Endothelial cell of umbilical vein (primary cell): ENCODE measurements around the gene BRCA1. TPM values are rescaled to one million over a fixed set of nuclear protein-coding genes. Genes with fewer than 3 reads are reported as not detected.

Experiments used
- BruUV-seq: library from RNA; stranded (reverse); fragments of 400-500 nt; replicated peaks from 2 replicates; lab custom pipeline; 2021; lab: Mats Ljungman, UMichigan
- CTCF ChIA-PET: fragments of 300-600, 350-600 bp; sonication (Branson Sonifier 250); formaldehyde crosslinking; loops from one replicate; lab custom pipeline; 2021; ENCODE audit warnings: antibody characterized with exemption, inconsistent platforms; lab: Charles Lee
- POLR2A ChIA-PET: fragments of 300-600, 350-600 bp; sonication (Branson Sonifier 250); formaldehyde crosslinking; loops from one replicate; lab custom pipeline; 2021; ENCODE audit warnings: antibody characterized with exemption, inconsistent platforms; lab: Charles Lee
- DNase-seq: peaks from one replicate; pipeline ENCODE4 v3.0.0-alpha.2; 2011; ENCODE audit warnings: low read depth, low spot score
- FAIRE-seq: peaks from 2 replicates; lab custom pipeline; 2011; peaks lifted over from hg19 to GRCh38; lab: Jason Lieb, UNC
- H2AFZ ChIP-seq: 2 replicates; pipeline ENCODE4 v1.6.0; 2012; ENCODE audit warnings: low read depth, low read length, control low read depth, inconsistent platforms
- H3K27ac ChIP-seq: 2 replicates; pipeline ENCODE4 v1.5.1; 2011; ENCODE audit warnings: low read depth, mild to moderate bottlenecking, control low read depth, low read length, moderate library complexity; ENCODE audit not compliant: insufficient read depth
- H3K27me3 ChIP-seq, 2 experiments: 2 replicates each; pipeline versions ENCODE4 v1.6.0 to v1.6.1; 2011; ENCODE audit warnings: low read length in 2 of 2, mixed read lengths in 1 of 2; ENCODE audit not compliant: control insufficient read depth in 2 of 2, insufficient read depth in 2 of 2
- H3K36me3 ChIP-seq, 2 experiments: 2 replicates in 1 of 2; 3 replicates in 1 of 2; pipeline ENCODE4 v1.5.1; 2011; ENCODE audit warnings: low read length in 2 of 2, mild to moderate bottlenecking in 1 of 2, moderate library complexity in 1 of 2; ENCODE audit not compliant: control insufficient read depth in 2 of 2, insufficient read depth in 2 of 2; ENCODE audit errors: extremely low read depth in 1 of 2
- H3K4me1 ChIP-seq: 3 replicates; pipeline ENCODE4 v1.5.1; 2011; ENCODE audit warnings: mild to moderate bottlenecking, low read length; ENCODE audit not compliant: control insufficient read depth, insufficient read depth; ENCODE audit errors: extremely low read depth
- H3K4me2 ChIP-seq: 2 replicates; pipeline ENCODE4 v1.6.1; 2011; ENCODE audit warnings: low read length, control low read depth, mixed read lengths; ENCODE audit not compliant: insufficient read depth
- H3K4me3 ChIP-seq, 3 experiments: fragments of 200-600 bp in 1 of 3; sonication (generic), shearing (Covaris generic) in 1 of 3; replicated peaks in 1 of 3; 2 replicates each; pipeline ENCODE4 v1.5.1; 2011 to 2016; ENCODE audit warnings: control low read depth in 3 of 3, low read length in 3 of 3, mild to moderate bottlenecking in 2 of 3, inconsistent platforms in 1 of 3, low read depth in 1 of 3, moderate library complexity in 1 of 3; ENCODE audit not compliant: insufficient read depth in 1 of 3
- H3K79me2 ChIP-seq: 2 replicates; pipeline ENCODE4 v1.6.0; 2012; ENCODE audit warnings: low read length, inconsistent platforms; ENCODE audit not compliant: control insufficient read depth, insufficient read depth
- H3K9ac ChIP-seq: replicated peaks from 2 replicates; pipeline ENCODE3; 2011; ENCODE audit warnings: low read length, control low read depth; ENCODE audit not compliant: insufficient read depth; ENCODE audit errors: extremely low read depth
- H3K9me1 ChIP-seq: replicated peaks from 3 replicates; pipeline ENCODE4 v1.6.0; 2011; ENCODE audit warnings: mild to moderate bottlenecking, low read length; ENCODE audit not compliant: control insufficient read depth, insufficient read depth; ENCODE audit errors: extremely low read depth
- H3K9me3 ChIP-seq: replicated peaks from 2 replicates; pipeline ENCODE4 v1.5.1; 2012; ENCODE audit warnings: low read length, inconsistent platforms; ENCODE audit not compliant: control insufficient read depth, insufficient read depth
- H4K20me1 ChIP-seq: replicated peaks from 2 replicates; pipeline ENCODE3; 2011; ENCODE audit warnings: mild to moderate bottlenecking, low read length; ENCODE audit not compliant: control insufficient read depth, insufficient read depth; ENCODE audit errors: extremely low read depth
- FOS ChIP-seq: IDR thresholded peaks from 2 replicates; pipeline ENCODE4 v1.6.1; 2011; ENCODE audit warnings: mild to moderate bottlenecking, low read length, moderate library complexity, borderline replicate concordance; ENCODE audit not compliant: insufficient read depth
- GATA2 ChIP-seq: IDR thresholded peaks from 2 replicates; pipeline ENCODE4 v1.7.0; 2011; ENCODE audit warnings: low read depth, mild to moderate bottlenecking, moderate library complexity, mixed read lengths, low read length; ENCODE audit not compliant: insufficient read length, insufficient read depth
- MYC ChIP-seq: IDR thresholded peaks from one replicate; pipeline ENCODE4 v1.6.1; 2011; ENCODE audit warnings: mild to moderate bottlenecking, low read depth, low read length
- POLR2AphosphoS5 ChIP-seq: IDR thresholded peaks from 2 replicates; pipeline ENCODE4 v1.6.1; 2012; ENCODE audit warnings: low read depth, mild to moderate bottlenecking, control low read depth, low read length, moderate library complexity; ENCODE audit not compliant: insufficient read depth
- dilution Hi-C: fragments of 300-500 bp; cut with MboI; formaldehyde crosslinking; loops from one replicate; pipeline ENCODE4 v1.15.0; 2019; ENCODE audit warnings: low sequenced_read_pairs; ENCODE audit not compliant: extremely low pct_ligation_motif_present
- intact Hi-C: fragments of 100-400 bp; cut with micrococcal nuclease; formaldehyde crosslinking; loops from one replicate; pipeline ENCODE4 v1.10.0; 2022
- polyA plus RNA-seq, 4 experiments: library from polyadenylated mRNA; depleted of rRNA in 3 of 4; stranded (reverse) in 3 of 4; unstranded in 1 of 4; fragments of >200 nt; gene quantifications; 2 replicates each; pipeline versions ENCODE4 v1.2.1 to v1.2.3, GENCODE V29; 2011 to 2012; ENCODE audit warnings: missing spikeins in 1 of 4
- small RNA-seq: library from RNA; depleted of rRNA; stranded (forward); fragments of <200 nt; gene quantifications from one replicate; pipeline ENCODE3, GENCODE V24; 2012; ENCODE audit warnings: low replicate concordance, low read depth; ENCODE audit not compliant: insufficient read depth, insufficient read length
- total RNA-seq: library from RNA; stranded (reverse); gene quantifications from 2 replicates; pipeline ENCODE4 v1.2.3, GENCODE V29; 2021
- TF ChIP-seq, protein P1 (sequence below), 2 donors: IDR thresholded peaks; 1 replicate in 1 of 2; 2 replicates in 1 of 2; pipeline ENCODE4 v1.5.1; 2011; ENCODE audit warnings: low read length in 2 of 2, mild to moderate bottlenecking in 2 of 2, moderate library complexity in 2 of 2, control low read depth in 1 of 2, inconsistent platforms in 1 of 2, low read depth in 1 of 2; ENCODE audit not compliant: insufficient read depth in 1 of 2; ENCODE audit errors: extremely low read depth in 1 of 2

Gene BRCA1
- total and polyA plus RNA-seq, 2 donors (not counting 3 experiments of a cell fraction or from before 2014, with no cell fraction given) = 14.3 to 29.0 TPM

DNA sequence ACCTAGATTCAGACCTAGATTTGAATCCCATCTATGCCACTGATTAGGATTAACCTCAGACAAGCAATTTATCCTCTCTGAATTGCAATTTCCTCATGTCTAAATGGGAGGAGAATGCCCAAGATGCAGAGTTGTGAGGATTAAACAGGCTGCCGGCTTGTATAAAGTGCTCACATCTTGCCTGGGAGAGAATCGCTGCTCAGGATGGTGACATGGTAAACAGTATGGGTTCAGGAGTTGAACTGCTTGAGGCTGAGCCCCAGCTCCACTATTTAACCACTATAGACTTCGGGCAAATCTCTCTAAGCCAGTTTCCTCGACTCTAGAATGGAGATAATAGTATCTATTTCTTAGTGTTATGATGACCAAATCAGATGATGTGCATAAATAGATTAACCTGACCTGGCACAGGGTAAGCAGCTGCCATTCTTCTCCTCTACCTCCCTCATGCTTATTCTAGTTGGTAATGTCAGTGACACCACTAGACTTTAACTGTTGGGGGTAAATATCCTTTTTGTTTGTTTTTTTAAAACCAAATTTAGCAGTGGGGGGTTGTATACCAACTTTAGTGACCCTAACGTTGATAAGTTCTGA is 127.7 kb downstream of the BRCA1 start:
- Histone ChIP-seq H4K20me1 (no peaks in the 10 kb centered on the region), H3K4me2 (peak overlapping the region; percentile 59), H3K4me3 (peak overlapping the region in 2 of 3 experiments; percentile 9 to 18), H3K79me2 (peaks cover 26% of the 10 kb centered on the region), H3K9me3 (no peaks in the 10 kb centered on the region), H3K9ac (peak overlapping the region; percentile 14), H3K27me3 (no peaks in the 10 kb centered on the region), H2AFZ (peak overlapping the region; percentile 77), H3K27ac (no peak overlapping the region), H3K4me1 (peaks cover 23% of the 10 kb centered on the region), H3K9me1 (no peaks in the 10 kb centered on the region), H3K36me3 (peaks cover 2 to 15% of the 10 kb centered on the region in 2 experiments)
- CTCF ChIA-PET = interaction anchor here (0.6 to 2.4 kb wide), 29 partner anchors 10 to 420 kb away, joined by 3 to 25 read pairs (median 4); partner anchors contain the start of genes AARSD1, AOC2, BECN1 and IFI35
- intact Hi-C loops = no loop called here
- dilution Hi-C loops = no loop called here
- DNase-seq (no peak), FAIRE-seq (no peak)
- TF ChIP-seq FOS (no peak), POLR2AphosphoS5 (no peak), MYC (no peak), GATA2 (no peak)
- TF ChIP-seq, protein P1, sequence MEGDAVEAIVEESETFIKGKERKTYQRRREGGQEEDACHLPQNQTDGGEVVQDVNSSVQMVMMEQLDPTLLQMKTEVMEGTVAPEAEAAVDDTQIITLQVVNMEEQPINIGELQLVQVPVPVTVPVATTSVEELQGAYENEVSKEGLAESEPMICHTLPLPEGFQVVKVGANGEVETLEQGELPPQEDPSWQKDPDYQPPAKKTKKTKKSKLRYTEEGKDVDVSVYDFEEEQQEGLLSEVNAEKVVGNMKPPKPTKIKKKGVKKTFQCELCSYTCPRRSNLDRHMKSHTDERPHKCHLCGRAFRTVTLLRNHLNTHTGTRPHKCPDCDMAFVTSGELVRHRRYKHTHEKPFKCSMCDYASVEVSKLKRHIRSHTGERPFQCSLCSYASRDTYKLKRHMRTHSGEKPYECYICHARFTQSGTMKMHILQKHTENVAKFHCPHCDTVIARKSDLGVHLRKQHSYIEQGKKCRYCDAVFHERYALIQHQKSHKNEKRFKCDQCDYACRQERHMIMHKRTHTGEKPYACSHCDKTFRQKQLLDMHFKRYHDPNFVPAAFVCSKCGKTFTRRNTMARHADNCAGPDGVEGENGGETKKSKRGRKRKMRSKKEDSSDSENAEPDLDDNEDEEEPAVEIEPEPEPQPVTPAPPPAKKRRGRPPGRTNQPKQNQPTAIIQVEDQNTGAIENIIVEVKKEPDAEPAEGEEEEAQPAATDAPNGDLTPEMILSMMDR (IDR thresholded peaks at IDR 0.05; ENCODE audit: extremely low read depth in 1 of 2, insufficient read depth in 1 of 2, low read depth in 1 of 2, low read length in 2 of 2) = no peak
- TSS peak; percentile 25 for BruUV-seq
- POLR2A ChIA-PET = interaction anchor here (0.6 to 2.2 kb wide), 14 partner anchors 9 to 364 kb away, joined by 3 to 9 read pairs (median 4); partner anchors contain the start of genes BECN1, IFI35 and VAT1

Small RNA genes within 50 kb of the gene (small RNA-seq; reads per million reads assigned to genes)
- gene AC060780.2 = not detected
- gene AC060780.3 = not detected
- not detected for gene AC135721.1

Other genes with a start within 250 kb of the BRCA1 start
- gene G6PC1, start 224.6 kb downstream of the BRCA1 start, total RNA-seq = not detected in 2 replicates
- gene G6PC1, start 224.6 kb downstream of the BRCA1 start, polyA plus RNA-seq = not detected in 2 replicates
- 39.7 and 53.2 TPM in 2 replicates for gene AARSD1, start 160.9 kb downstream of the BRCA1 start, total RNA-seq
- 38.3 and 42.8 TPM in 2 replicates for gene AARSD1, start 160.9 kb downstream of the BRCA1 start, polyA plus RNA-seq
- not detected in 2 replicates for gene PTGES3L, start 145.3 kb downstream of the BRCA1 start, total RNA-seq
- gene PTGES3L, start 145.3 kb downstream of the BRCA1 start, polyA plus RNA-seq = 0.23 and 0.45 TPM in 2 replicates
- 11.7 and 12.0 TPM in 2 replicates for gene RUNDC1, start 144.8 kb downstream of the BRCA1 start, total RNA-seq
- gene RUNDC1, start 144.8 kb downstream of the BRCA1 start, polyA plus RNA-seq = 7.3 and 9.2 TPM in 2 replicates
- gene RPL27, start 126.9 kb downstream of the BRCA1 start, total RNA-seq = 1,014 and 1,102 TPM in 2 replicates
- 2,467 and 2,620 TPM in 2 replicates for gene RPL27, start 126.9 kb downstream of the BRCA1 start, polyA plus RNA-seq
- gene IFI35, start 118.6 kb downstream of the BRCA1 start, total RNA-seq = 9.4 and 11.1 TPM in 2 replicates
- 22.5 and 23.5 TPM in 2 replicates for gene IFI35, start 118.6 kb downstream of the BRCA1 start, polyA plus RNA-seq
- gene VAT1, start 103.0 kb downstream of the BRCA1 start, total RNA-seq = 482 and 487 TPM in 2 replicates
- gene VAT1, start 103.0 kb downstream of the BRCA1 start, polyA plus RNA-seq = 339 and 370 TPM in 2 replicates
- 0.53 and 0.97 TPM in 2 replicates for gene RND2, start 100.1 kb downstream of the BRCA1 start, total RNA-seq
- gene RND2, start 100.1 kb downstream of the BRCA1 start, polyA plus RNA-seq = 0.60 and 0.81 TPM in 2 replicates
- gene NBR1, start 45.9 kb upstream of the BRCA1 start, total RNA-seq = 52.1 and 57.0 TPM in 2 replicates
- 22.9 and 26.4 TPM in 2 replicates for gene NBR1, start 45.9 kb upstream of the BRCA1 start, polyA plus RNA-seq
- gene TMEM106A, start 86.5 kb upstream of the BRCA1 start, total RNA-seq = 11.5 and 14.8 TPM in 2 replicates
- 12.9 and 14.3 TPM in 2 replicates for gene TMEM106A, start 86.5 kb upstream of the BRCA1 start, polyA plus RNA-seq
- not detected in 2 replicates for gene CCDC200, start 103.3 kb upstream of the BRCA1 start, total RNA-seq
- gene CCDC200, start 103.3 kb upstream of the BRCA1 start, polyA plus RNA-seq = not detected in 2 replicates
- gene RNU2-1, start 108.6 kb upstream of the BRCA1 start, total RNA-seq = 3,596 and 4,679 TPM in 2 replicates
- gene RNU2-1, start 108.6 kb upstream of the BRCA1 start, polyA plus RNA-seq = not detected in 2 replicates